Activated naive CD4-positive, alpha-beta T cell treated with anti-CD3 and anti-CD28 coated beads, Interleukin-2, amount 50 U/mL, for 24 hours (primary cell): ENCODE measurements around the gene EYS.

Experiments used
- H3K27ac Mint-ChIP-seq: one replicate; pipeline ENCODE4 v1.8.0; 2021; ENCODE audit warnings: mild to moderate bottlenecking, mixed read lengths
- H3K27me3 Mint-ChIP-seq: one replicate; pipeline ENCODE4 v1.8.0; 2021; ENCODE audit warnings: mixed read lengths
- H3K36me3 Mint-ChIP-seq: one replicate; pipeline ENCODE4 v1.8.0; 2021; ENCODE audit warnings: mixed read lengths
- H3K4me1 Mint-ChIP-seq: one replicate; pipeline ENCODE4 v1.8.0; 2021; ENCODE audit warnings: mixed read lengths
- H3K4me3 Mint-ChIP-seq: one replicate; pipeline ENCODE4 v1.8.0; 2021; ENCODE audit warnings: mild to moderate bottlenecking, mixed read lengths
- H3K9me3 Mint-ChIP-seq: one replicate; pipeline ENCODE4 v1.8.0; 2021; ENCODE audit warnings: mixed read lengths

EYS gene

GRCh38 chr6:65707126-65707826, at the start of gene EYS:
EYS (minus strand) TSS chr6:65707226; CDS start chr6:65495410, 211,816 bp downstream.
- Mint-ChIP-seq H3K4me3 (no peak within 1 kb of the TSS), H3K4me1 (no peaks in the 10 kb centered on the region), H3K9me3 (no peaks in the 10 kb centered on the region), H3K27me3 (no peaks in the 10 kb centered on the region), H3K27ac (no peak within 1 kb of the TSS), H3K36me3 (no peaks in the 10 kb centered on the region)

GRCh38 chr6:65746302-65746701, 39.3 kb upstream of the EYS start:
- no peaks in the 10 kb centered on the region for H3K27me3 Mint-ChIP-seq

GRCh38 chr6:65745614-65746013, 38.6 kb upstream of the EYS start:
- no peaks in the 10 kb centered on the region for H3K4me1 Mint-ChIP-seq
- no peak overlapping the region for H3K4me3 Mint-ChIP-seq
- no peaks in the 10 kb centered on the region for H3K27me3 Mint-ChIP-seq
- H3K27ac Mint-ChIP-seq, result no peak overlapping the region
- no peaks in the 10 kb centered on the region for H3K36me3 Mint-ChIP-seq
- peaks cover 16% of the 10 kb centered on the region for H3K9me3 Mint-ChIP-seq

More at GRCh38 chr6:65746302-65746701, 39.3 kb upstream of the EYS start:
- peaks cover 16% of the 10 kb centered on the region for H3K9me3 Mint-ChIP-seq
- no peak overlapping the region for H3K4me3 Mint-ChIP-seq
- no peak overlapping the region for H3K27ac Mint-ChIP-seq
- no peaks in the 10 kb centered on the region for H3K4me1 Mint-ChIP-seq
- H3K36me3 Mint-ChIP-seq, result no peaks in the 10 kb centered on the region

- H3K4me1 Mint-ChIP-seq, result no peaks in the 10 kb centered on the region
- H3K4me3 Mint-ChIP-seq, result no peak overlapping the region
- no peaks in the 10 kb centered on the region for H3K27me3 Mint-ChIP-seq
- H3K36me3 Mint-ChIP-seq, result no peaks in the 10 kb centered on the region
- no peak overlapping the region for H3K27ac Mint-ChIP-seq
- no peaks in the 10 kb centered on the region for H3K9me3 Mint-ChIP-seq
These were observed 22.0 kb upstream of the EYS start for GRCh38 chr6:65728879-65729479.

GRCh38 chr6:65719101-65719500, 12.1 kb upstream of the EYS start:
- Mint-ChIP-seq H3K36me3 (no peaks in the 10 kb centered on the region), H3K27ac (no peak overlapping the region), H3K27me3 (no peaks in the 10 kb centered on the region), H3K4me1 (no peaks in the 10 kb centered on the region), H3K4me3 (no peak overlapping the region), H3K9me3 (peaks cover 10% of the 10 kb centered on the region)

GRCh38 chr6:65711531-65711930, 4.5 kb upstream of the EYS start:
- Mint-ChIP-seq H3K27ac (no peak overlapping the region), H3K36me3 (no peaks in the 10 kb centered on the region), H3K27me3 (no peaks in the 10 kb centered on the region), H3K4me3 (no peak overlapping the region), H3K4me1 (no peaks in the 10 kb centered on the region), H3K9me3 (peaks cover 4% of the 10 kb centered on the region)

GRCh38 chr6:65709099-65709830, 2.2 kb upstream of the EYS start:
- no peaks in the 10 kb centered on the region for H3K36me3 Mint-ChIP-seq
- H3K9me3 Mint-ChIP-seq, result no peaks in the 10 kb centered on the region
- no peak overlapping the region for H3K27ac Mint-ChIP-seq
- no peaks in the 10 kb centered on the region for H3K4me1 Mint-ChIP-seq
- H3K4me3 Mint-ChIP-seq, result no peak overlapping the region
- H3K27me3 Mint-ChIP-seq, result no peaks in the 10 kb centered on the region

GRCh38 chr6:65708162-65708561, 1.1 kb upstream of the EYS start:
- Mint-ChIP-seq H3K27me3 (no peaks in the 10 kb centered on the region), H3K36me3 (no peaks in the 10 kb centered on the region), H3K4me1 (no peaks in the 10 kb centered on the region), H3K27ac (no peak overlapping the region), H3K4me3 (no peak overlapping the region), H3K9me3 (no peaks in the 10 kb centered on the region)

GRCh38 chr6:65706436-65706835, 590 bp downstream of the EYS start:
- Mint-ChIP-seq H3K27me3 (no peaks in the 10 kb centered on the region), H3K36me3 (no peaks in the 10 kb centered on the region), H3K27ac (no peak overlapping the region), H3K4me1 (no peaks in the 10 kb centered on the region), H3K9me3 (no peaks in the 10 kb centered on the region), H3K4me3 (no peak overlapping the region)

- Mint-ChIP-seq H3K27ac (no peak overlapping the region), H3K4me1 (no peaks in the 10 kb centered on the region), H3K36me3 (no peaks in the 10 kb centered on the region), H3K9me3 (no peaks in the 10 kb centered on the region), H3K27me3 (no peaks in the 10 kb centered on the region), H3K4me3 (no peak overlapping the region)
These were observed 5.7 kb downstream of the EYS start for GRCh38 chr6:65701325-65701724.

- Mint-ChIP-seq H3K4me3 (no peak overlapping the region), H3K9me3 (no peaks in the 10 kb centered on the region)
These were observed 6.5 kb downstream of the EYS start for GRCh38 chr6:65700561-65700960.

GRCh38 chr6:65692109-65692508, 14.9 kb downstream of the EYS start:
- Mint-ChIP-seq H3K27me3 (no peaks in the 10 kb centered on the region), H3K36me3 (no peaks in the 10 kb centered on the region), H3K4me1 (no peaks in the 10 kb centered on the region), H3K4me3 (no peak overlapping the region), H3K27ac (no peak overlapping the region), H3K9me3 (peaks cover 5% of the 10 kb centered on the region)

More at GRCh38 chr6:65700561-65700960, 6.5 kb downstream of the EYS start:
- Mint-ChIP-seq H3K27me3 (no peaks in the 10 kb centered on the region), H3K4me1 (no peaks in the 10 kb centered on the region), H3K36me3 (no peaks in the 10 kb centered on the region), H3K27ac (no peak overlapping the region)

GRCh38 chr6:65680232-65680631, 26.8 kb downstream of the EYS start:
- Mint-ChIP-seq H3K4me1 (no peaks in the 10 kb centered on the region), H3K27me3 (no peaks in the 10 kb centered on the region), H3K27ac (no peak overlapping the region), H3K9me3 (peaks cover 4% of the 10 kb centered on the region), H3K4me3 (no peak overlapping the region), H3K36me3 (no peaks in the 10 kb centered on the region)

- Mint-ChIP-seq H3K36me3 (no peaks in the 10 kb centered on the region), H3K4me1 (no peaks in the 10 kb centered on the region), H3K27ac (no peak overlapping the region), H3K4me3 (no peak overlapping the region), H3K27me3 (no peaks in the 10 kb centered on the region), H3K9me3 (peaks cover 4% of the 10 kb centered on the region)
These were observed 35.1 kb downstream of the EYS start for GRCh38 chr6:65671922-65672321.

GRCh38 chr6:65667916-65668656, 38.9 kb downstream of the EYS start:
- no peaks in the 10 kb centered on the region for H3K4me1 Mint-ChIP-seq
- peaks cover 7% of the 10 kb centered on the region for H3K9me3 Mint-ChIP-seq
- H3K36me3 Mint-ChIP-seq, result no peaks in the 10 kb centered on the region
- H3K27me3 Mint-ChIP-seq, result no peaks in the 10 kb centered on the region
- H3K4me3 Mint-ChIP-seq, result no peak overlapping the region
- no peak overlapping the region for H3K27ac Mint-ChIP-seq
